ENCODE data around the gene ZPBP. TPM values are rescaled to one million over a fixed set of nuclear protein-coding genes. Genes with fewer than 3 reads are reported as not detected.

The ZPBP gene, protein sequence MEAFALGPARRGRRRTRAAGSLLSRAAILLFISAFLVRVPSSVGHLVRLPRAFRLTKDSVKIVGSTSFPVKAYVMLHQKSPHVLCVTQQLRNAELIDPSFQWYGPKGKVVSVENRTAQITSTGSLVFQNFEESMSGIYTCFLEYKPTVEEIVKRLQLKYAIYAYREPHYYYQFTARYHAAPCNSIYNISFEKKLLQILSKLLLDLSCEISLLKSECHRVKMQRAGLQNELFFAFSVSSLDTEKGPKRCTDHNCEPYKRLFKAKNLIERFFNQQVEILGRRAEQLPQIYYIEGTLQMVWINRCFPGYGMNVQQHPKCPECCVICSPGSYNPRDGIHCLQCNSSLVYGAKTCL
- not detected for total RNA-seq

DNA sequence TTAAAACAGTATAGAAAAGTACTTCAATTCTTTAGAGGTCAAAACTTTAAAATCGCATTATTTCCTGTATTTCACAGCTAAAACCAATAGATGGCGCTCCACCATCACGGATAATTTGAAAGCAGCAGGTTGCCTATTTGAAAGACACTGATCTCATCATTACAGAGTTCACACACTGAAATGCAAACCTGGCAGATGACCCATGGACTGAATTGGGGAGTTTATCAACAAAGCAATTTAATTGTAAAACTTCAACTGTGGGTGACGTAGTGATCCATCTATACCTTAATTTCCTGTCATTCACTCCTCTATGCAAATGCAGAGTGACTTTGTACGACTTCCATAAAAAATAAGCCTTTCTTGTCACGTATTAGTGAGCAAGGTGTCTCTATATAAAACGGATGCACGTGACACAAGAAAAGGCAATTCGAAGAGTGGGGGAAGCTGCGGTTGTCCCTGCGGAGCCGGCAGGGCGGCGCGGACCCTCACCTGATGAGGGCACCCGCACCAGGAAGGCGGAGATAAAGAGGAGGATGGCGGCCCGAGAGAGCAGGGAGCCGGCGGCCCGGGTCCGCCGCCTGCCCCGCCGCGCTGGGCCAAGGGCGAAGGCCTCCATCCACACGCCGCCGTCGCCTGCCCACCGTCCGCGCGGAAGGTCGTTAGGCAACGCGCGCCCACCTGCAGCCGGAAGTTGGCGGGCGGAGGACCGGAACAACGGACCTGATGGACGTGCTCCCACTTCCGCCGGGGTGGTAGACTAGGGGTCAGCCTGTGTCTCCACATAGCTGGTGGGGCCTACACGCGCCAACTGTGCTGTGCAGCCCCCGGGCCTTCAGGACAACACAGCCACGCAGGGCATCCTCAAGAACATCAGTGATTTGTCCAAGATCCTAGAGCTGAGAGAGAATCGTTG, at the start of gene ZPBP:
Gene ZPBP, minus strand, starts transcription at position 668 of the 913 bp plus-strand sequence. Its CDS starts 52 bp downstream, at position 616.
- POLR2A ChIA-PET: interaction anchor here (0.6 kb wide), 1 partner anchor 376 kb away, joined by 4 read pairs; no protein-coding TSS in a partner anchor
- DNase-seq: peak; percentile 70
- peak within 1 kb of the TSS; percentile 76 for H3K4me3 Mint-ChIP-seq

DNA sequence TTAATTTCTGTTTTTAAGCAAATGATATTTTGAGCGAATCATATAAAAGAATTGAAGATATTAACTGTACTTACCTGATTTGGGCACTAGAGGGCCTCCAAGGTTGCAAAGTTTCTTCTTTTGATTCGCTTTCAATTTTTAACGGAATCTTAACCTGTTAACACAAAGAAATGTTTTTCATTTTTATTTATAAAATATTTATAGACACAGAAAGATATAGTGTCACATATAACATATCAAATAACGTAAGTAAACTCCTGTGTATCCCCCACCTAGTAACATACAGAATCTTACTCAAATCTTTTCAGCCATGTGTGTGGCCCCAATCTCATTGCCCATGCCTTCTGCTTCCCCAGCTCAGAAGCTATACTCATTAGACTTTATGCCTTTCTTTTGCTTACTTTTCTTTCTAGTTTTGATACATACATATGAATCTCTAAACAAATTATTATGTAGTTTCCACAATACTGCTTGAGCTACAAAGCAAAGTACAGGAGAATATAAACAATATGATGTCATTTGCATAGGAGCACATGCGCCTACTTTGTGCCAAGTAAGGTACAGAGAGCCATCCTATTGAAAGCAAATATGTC, 49.5 kb upstream of the ZPBP start:
- POLR2A ChIA-PET: no interaction called here
- DNase-seq: peak; percentile 68

More for the DNA sequence above, at the start of gene ZPBP:
- H3K36me3 Mint-ChIP-seq (ENCODE audit: low read depth): no peaks in the 10 kb centered on the region
- CTCF ChIA-PET: interaction anchor here (0.6 to 1.8 kb wide), 16 partner anchors 10 to 1068 kb away, joined by 3 to 12 read pairs (median 4); no protein-coding TSS in a partner anchor
- peaks cover 12% of the 10 kb centered on the region for H3K4me1 Mint-ChIP-seq
- no peaks in the 10 kb centered on the region for H3K9me3 Mint-ChIP-seq
- H3K27ac Mint-ChIP-seq: peak within 1 kb of the TSS; percentile 83
- peaks cover 24% of the 10 kb centered on the region for H3K27me3 Mint-ChIP-seq

DNA sequence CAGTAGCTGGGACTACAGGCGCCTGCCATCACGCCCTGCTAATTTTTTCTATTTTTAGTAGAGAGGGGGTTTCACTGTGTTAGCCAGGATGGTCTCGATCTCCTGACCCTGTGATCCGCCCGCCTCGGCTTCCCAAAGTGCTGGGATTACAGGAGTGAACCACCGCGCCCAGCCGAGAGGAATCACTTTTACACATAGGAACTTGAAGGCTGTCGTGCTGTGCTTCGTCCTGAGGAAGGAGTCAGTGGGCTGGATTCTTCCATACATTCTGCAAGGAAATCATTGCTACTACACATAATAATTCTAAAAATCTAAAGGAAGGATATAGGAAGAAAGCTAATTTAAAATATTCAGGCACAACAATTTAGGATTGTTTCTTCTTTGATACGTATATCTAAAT, 48.8 kb upstream of the ZPBP start:
- Mint-ChIP-seq H3K4me1 (peaks cover 41% of the 10 kb centered on the region), H3K36me3 (ENCODE audit: low read depth) (no peaks in the 10 kb centered on the region), H3K27ac (no peak overlapping the region), H3K9me3 (no peaks in the 10 kb centered on the region), H3K27me3 (peaks cover 4% of the 10 kb centered on the region), H3K4me3 (no peak overlapping the region)
- CTCF ChIA-PET: interaction anchor here (0.9 to 2.7 kb wide), 2 partner anchors 14 to 266 kb away, joined by 3 to 10 read pairs; no protein-coding TSS in a partner anchor
- POLR2A ChIA-PET: no interaction called here
- no peak for DNase-seq

More for the DNA sequence above, 49.5 kb upstream of the ZPBP start:
- Mint-ChIP-seq H3K9me3 (no peaks in the 10 kb centered on the region), H3K36me3 (ENCODE audit: low read depth) (no peaks in the 10 kb centered on the region), H3K27ac (peak overlapping the region; percentile 83), H3K27me3 (peaks cover 4% of the 10 kb centered on the region), H3K4me1 (peaks cover 48% of the 10 kb centered on the region), H3K4me3 (peak overlapping the region; percentile 58)
- CTCF ChIA-PET: interaction anchor here (0.7 to 2.7 kb wide), 6 partner anchors 14 to 276 kb away, joined by 3 to 10 read pairs (median 3); no protein-coding TSS in a partner anchor

DNA sequence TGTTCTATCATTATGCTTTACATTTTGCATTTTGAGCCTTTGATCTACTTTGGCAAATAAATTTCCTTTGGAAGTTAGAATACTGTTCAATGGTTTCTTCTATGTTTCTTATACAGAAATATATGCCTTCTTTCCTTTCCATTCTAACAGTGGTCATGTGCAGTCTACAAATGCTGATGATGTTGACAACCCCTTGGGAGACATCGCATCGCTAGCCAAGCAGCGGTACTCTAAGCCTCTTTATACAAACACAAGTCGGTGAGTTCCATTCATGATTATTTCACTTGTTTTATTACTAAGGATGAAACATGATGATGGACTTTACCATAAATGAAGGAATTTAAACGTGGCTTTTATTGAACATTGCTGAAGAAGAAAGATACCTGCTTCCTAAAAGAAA, 48.1 kb upstream of the ZPBP start:
- ChIA-PET POLR2A (no interaction called here), CTCF (no interaction called here)
- no peak for DNase-seq
- Mint-ChIP-seq H3K4me3 (no peak overlapping the region), H3K9me3 (no peaks in the 10 kb centered on the region), H3K36me3 (ENCODE audit: low read depth) (no peaks in the 10 kb centered on the region), H3K27me3 (peaks cover 6% of the 10 kb centered on the region), H3K4me1 (peaks cover 34% of the 10 kb centered on the region), H3K27ac (no peak overlapping the region)

DNA sequence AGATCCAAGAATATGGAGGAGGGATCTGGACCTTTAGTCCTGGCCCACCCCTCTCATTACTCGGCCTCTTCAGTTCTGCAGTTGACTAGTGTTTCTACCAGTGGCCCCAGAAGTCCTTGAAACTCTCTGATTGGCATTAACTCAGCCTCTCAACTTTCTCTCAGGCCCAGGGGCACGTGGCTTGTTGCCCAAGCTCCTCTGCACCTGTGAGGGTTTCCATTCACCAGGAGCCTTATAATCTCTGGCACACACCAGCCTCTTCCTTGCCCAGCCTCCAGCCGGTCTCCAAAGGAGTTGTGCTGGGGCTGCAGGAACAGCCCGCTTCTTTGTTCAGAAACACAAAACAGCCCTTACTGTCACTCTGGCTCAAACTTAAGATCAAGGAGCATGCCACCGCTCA, 47.6 kb upstream of the ZPBP start:
- Mint-ChIP-seq H3K4me1 (peaks cover 29% of the 10 kb centered on the region), H3K4me3 (no peak overlapping the region), H3K9me3 (no peaks in the 10 kb centered on the region), H3K27me3 (peaks cover 10% of the 10 kb centered on the region), H3K36me3 (ENCODE audit: low read depth) (no peaks in the 10 kb centered on the region), H3K27ac (no peak overlapping the region)
- POLR2A ChIA-PET: no interaction called here
- CTCF ChIA-PET: no interaction called here
- DNase-seq: no peak

DNA sequence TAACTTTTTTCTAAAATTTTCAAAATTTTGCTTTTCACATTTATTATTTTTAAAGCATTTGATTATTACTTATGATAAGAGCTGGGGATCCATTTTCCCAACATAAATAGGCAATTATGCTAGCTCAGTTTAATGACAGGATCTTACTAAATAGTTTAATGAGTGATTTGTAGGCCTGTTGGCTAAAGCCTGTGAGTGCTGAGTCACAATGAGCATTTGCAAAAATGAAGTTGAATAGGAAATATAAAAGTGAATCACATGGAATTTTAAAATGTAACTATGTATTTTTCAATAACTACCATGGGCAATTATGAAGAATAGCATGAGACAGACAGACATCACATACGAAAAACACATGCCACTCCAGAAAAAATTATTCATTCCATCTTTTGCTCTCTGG, 45.1 kb upstream of the ZPBP start:
- POLR2A ChIA-PET: no interaction called here
- H3K4me1 Mint-ChIP-seq: peaks cover 13% of the 10 kb centered on the region
- peaks cover 22% of the 10 kb centered on the region for H3K27me3 Mint-ChIP-seq
- no peak overlapping the region for H3K4me3 Mint-ChIP-seq
- DNase-seq: no peak
- no peaks in the 10 kb centered on the region for H3K36me3 Mint-ChIP-seq (ENCODE audit: low read depth)
- H3K27ac Mint-ChIP-seq: no peak overlapping the region
- CTCF ChIA-PET: interaction anchor here (0.7 kb wide), 1 partner anchor 285 kb away, joined by 3 read pairs; no protein-coding TSS in a partner anchor
- no peaks in the 10 kb centered on the region for H3K9me3 Mint-ChIP-seq

DNA sequence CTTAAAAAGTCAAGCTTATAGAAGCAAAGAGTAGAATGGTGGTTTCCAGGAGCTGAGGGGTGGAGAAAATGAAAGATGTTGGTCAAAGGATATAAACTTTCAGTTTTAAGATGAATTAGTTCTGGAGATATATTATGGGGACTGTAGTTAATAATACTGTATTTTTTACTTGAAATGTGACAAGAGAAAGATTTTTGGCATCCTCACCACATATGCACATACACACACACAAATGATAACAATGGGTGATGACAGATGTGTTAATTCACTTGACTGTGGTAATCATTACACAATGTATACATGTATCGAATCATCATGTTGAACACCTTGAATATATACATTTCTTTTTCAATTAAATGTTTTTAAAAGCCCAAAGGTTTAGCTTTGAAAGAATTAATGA, 32.7 kb upstream of the ZPBP start:
- POLR2A ChIA-PET: no interaction called here
- Mint-ChIP-seq H3K9me3 (no peaks in the 10 kb centered on the region), H3K36me3 (ENCODE audit: low read depth) (no peaks in the 10 kb centered on the region), H3K27me3 (peaks cover 15% of the 10 kb centered on the region), H3K27ac (no peak overlapping the region), H3K4me1 (peaks cover 6% of the 10 kb centered on the region), H3K4me3 (no peak overlapping the region)
- CTCF ChIA-PET: interaction anchor here (0.7 kb wide), 1 partner anchor 197 kb away, joined by 3 read pairs; no protein-coding TSS in a partner anchor
- DNase-seq: no peak

DNA sequence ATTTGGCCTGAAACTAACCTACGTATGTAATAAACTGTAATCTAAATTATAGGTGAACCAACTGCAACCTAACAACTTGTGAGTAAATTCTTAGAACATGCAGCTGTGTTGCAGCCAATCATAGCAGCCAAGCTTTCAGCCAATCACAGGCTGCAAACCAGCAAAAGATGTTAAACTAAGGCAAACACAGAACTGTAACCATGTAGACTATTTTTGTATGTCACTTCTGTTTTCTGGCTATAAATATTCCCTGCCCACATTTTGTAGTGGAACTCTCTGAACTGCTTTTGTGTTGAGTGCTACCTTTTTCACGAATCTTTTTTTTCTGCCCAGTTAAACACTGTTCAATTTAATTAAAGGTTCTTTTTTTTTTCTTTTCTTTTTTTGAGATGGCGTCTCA, 28.2 kb upstream of the ZPBP start:
- peaks cover 20% of the 10 kb centered on the region for H3K27me3 Mint-ChIP-seq
- ChIA-PET POLR2A (no interaction called here), CTCF (no interaction called here)
- no peaks in the 10 kb centered on the region for H3K36me3 Mint-ChIP-seq (ENCODE audit: low read depth)
- DNase-seq: no peak
- H3K9me3 Mint-ChIP-seq: no peaks in the 10 kb centered on the region
- no peak overlapping the region for H3K27ac Mint-ChIP-seq
- H3K4me1 Mint-ChIP-seq: peaks cover 6% of the 10 kb centered on the region
- H3K4me3 Mint-ChIP-seq: no peak overlapping the region

DNA sequence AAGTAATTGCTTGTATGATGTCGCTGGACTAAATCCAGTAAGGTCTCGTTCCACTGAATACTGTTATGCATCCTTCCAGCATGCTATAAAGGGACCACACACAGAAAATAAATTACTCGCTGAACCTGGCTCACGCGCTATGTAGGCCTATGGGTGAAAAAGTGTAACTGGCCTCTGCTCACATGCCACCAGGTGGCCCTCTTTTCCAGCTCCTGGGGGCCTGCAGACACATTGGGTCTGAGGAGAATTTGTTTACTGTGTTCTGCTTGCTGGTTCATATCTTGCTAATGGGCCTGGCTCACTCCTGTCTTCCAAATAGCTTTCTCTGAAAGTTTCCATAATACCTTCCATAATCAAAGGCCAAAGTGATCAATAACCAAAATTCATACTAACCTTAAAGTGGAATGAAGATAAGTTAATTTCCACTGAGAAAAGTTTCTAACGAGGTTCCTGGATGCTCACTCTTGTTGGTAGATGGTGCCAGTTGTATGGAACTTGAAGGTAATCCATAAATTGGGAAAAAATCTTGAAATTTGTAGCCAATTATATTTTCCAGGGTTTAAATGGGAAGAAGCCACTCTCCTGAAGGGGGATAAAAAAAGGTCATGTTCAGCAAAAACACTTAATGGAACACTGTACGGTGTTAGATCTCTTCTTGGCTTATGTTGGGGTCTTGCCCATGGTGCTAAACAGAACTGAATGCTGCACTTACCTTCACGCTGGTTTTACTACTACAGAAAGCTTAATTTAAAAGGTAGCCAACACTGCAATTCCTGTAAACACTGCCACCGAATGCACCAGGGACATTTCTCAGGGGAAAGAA, 27.0 kb upstream of the ZPBP start:
- H3K4me1 Mint-ChIP-seq: no peaks in the 10 kb centered on the region
- H3K4me3 Mint-ChIP-seq: no peak overlapping the region
- peaks cover 27% of the 10 kb centered on the region for H3K27me3 Mint-ChIP-seq
- no peak overlapping the region for H3K27ac Mint-ChIP-seq
- DNase-seq: peak; percentile 55
- no peaks in the 10 kb centered on the region for H3K36me3 Mint-ChIP-seq (ENCODE audit: low read depth)
- CTCF ChIA-PET: interaction anchor here (0.8 to 1.0 kb wide), 2 partner anchors 298 to 301 kb away, joined by 3 to 4 read pairs; no protein-coding TSS in a partner anchor
- no peaks in the 10 kb centered on the region for H3K9me3 Mint-ChIP-seq
- POLR2A ChIA-PET: no interaction called here

DNA sequence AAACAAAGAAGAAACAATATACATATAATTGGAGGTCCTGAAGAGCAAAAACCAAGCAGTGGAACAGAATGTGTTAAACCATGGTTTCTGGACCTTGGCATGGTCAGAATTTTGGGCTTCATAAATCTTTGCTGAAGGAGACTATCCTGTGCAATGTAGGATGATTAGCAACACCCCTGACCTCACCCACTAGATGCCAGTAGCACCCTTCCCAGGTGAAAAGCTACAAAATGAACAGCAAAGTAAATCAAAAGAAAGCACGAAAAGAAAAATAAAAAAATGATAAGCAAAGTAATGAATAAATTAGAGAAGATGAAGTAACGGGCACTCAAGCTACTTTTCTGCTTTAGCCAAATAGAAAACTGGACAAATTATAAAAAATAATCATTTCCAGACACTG, 19.2 kb upstream of the ZPBP start:
- H3K4me1 Mint-ChIP-seq: no peaks in the 10 kb centered on the region
- no peak for DNase-seq
- ChIA-PET CTCF (no interaction called here), POLR2A (no interaction called here)
- no peak overlapping the region for H3K27ac Mint-ChIP-seq
- peaks cover 39% of the 10 kb centered on the region for H3K27me3 Mint-ChIP-seq
- no peak overlapping the region for H3K4me3 Mint-ChIP-seq
- H3K9me3 Mint-ChIP-seq: peaks cover 12% of the 10 kb centered on the region
- H3K36me3 Mint-ChIP-seq (ENCODE audit: low read depth): peaks cover 4% of the 10 kb centered on the region

DNA sequence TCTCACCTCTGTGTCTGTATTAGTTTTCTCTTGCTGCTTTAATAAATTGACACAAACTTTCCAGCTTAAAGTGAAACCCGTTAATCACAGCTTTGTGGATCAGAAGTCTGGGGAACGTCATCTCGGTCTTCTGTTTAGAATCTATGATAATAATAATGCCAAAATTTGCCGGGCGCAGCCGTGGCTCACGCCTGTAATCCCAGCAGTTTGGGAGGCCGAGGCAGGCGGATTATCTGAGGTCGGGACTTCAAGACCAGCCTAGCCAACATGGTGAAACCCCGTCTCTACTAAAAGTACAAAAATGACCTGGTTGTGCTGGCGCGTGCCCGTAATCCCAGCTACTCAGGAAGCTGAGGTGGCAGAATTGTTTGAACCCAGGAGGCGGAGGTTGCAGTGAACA, 8.8 kb upstream of the ZPBP start:
- H3K27me3 Mint-ChIP-seq: peaks cover 38% of the 10 kb centered on the region
- ChIA-PET POLR2A (interaction anchor here (0.5 kb wide), 1 partner anchor 13 kb away, joined by 3 read pairs; no protein-coding TSS in a partner anchor), CTCF (interaction anchor here (1.4 kb wide), 1 partner anchor 316 kb away, joined by 4 read pairs; no protein-coding TSS in a partner anchor)
- no peaks in the 10 kb centered on the region for H3K4me1 Mint-ChIP-seq
- no peak for DNase-seq
- no peaks in the 10 kb centered on the region for H3K36me3 Mint-ChIP-seq (ENCODE audit: low read depth)
- no peak overlapping the region for H3K27ac Mint-ChIP-seq
- H3K4me3 Mint-ChIP-seq: no peak overlapping the region
- no peaks in the 10 kb centered on the region for H3K9me3 Mint-ChIP-seq

DNA sequence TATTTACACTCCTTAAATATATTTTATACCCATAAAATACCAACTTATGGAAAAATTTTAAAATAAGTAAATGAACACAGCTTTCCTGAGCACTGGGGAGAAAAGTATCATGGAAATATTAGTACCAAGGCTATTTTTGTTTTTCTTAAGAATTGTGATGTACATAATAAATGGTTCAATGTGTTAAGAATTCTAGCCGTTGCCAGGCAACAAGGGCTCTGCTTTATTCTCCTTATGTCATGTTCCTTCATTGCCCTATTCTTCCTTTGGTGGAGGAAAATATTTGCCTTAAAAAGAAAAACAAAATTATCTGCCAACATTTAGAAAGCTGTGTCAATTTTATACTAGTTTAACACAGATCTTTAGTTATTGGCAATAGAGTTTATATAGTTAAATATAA, 2.6 kb upstream of the ZPBP start:
- ChIA-PET POLR2A (no interaction called here), CTCF (no interaction called here)
- no peak for DNase-seq
- Mint-ChIP-seq H3K4me1 (peaks cover 12% of the 10 kb centered on the region), H3K27ac (no peak overlapping the region), H3K9me3 (no peaks in the 10 kb centered on the region), H3K27me3 (peaks cover 30% of the 10 kb centered on the region), H3K4me3 (no peak overlapping the region), H3K36me3 (ENCODE audit: low read depth) (no peaks in the 10 kb centered on the region)
